ENCODE data around the gene RABL6. TPM values are rescaled to one million over a fixed set of nuclear protein-coding genes. Genes with fewer than 3 reads are reported as not detected.
A peak's percentile ranks its signal among the peaks of the same experiment; 100 is the strongest.
"Not testable (repeated sequence)": the region's sequence is repeated elsewhere in the genome, so short reads cannot be mapped to it uniquely, and the experiment has no call there.

RABL6 gene
- total and polyA plus RNA-seq, 4 donors = 34.8 to 93.5 (median 67.7) TPM

- Histone ChIP-seq H3K4me1 (ENCODE audit: control insufficient read depth, insufficient read depth, low read length) (peaks cover 15% of the 10 kb centered on the region), H3K4me3 (ENCODE audit: low read depth, low read length) (no peak overlapping the region), H3K9me3 (ENCODE audit: control insufficient read depth, insufficient read depth, low read length) (no peaks in the 10 kb centered on the region), H3K27me3 (ENCODE audit: control insufficient read depth, insufficient read depth, low read length) (peaks cover 11% of the 10 kb centered on the region), H3K36me3 (ENCODE audit: control insufficient read depth, insufficient read depth, low read length) (no peaks in the 10 kb centered on the region), H3K27ac (ENCODE audit: low read depth, low read length) (no peak overlapping the region)
- 20% methylated on average over 20 of the region's 37 CpGs for WGBS (ENCODE audit: insufficient coverage)
- DNase-seq (ENCODE audit: low read depth in 4 of 6, low spot score in 6 of 6) = peak in 2 of 6 donors; percentile 48 to 52
Measured at GRCh38 chr9:136762915-136763648, 44.7 kb upstream of the RABL6 start.

GRCh38 chr9:136763649-136764035 lies 44.1 kb upstream of the RABL6 start:
- no peak for DNase-seq (ENCODE audit: low read depth in 4 of 6, low spot score in 6 of 6)
- H3K27ac ChIP-seq (ENCODE audit: low read depth, low read length) = no peak overlapping the region
- no peak overlapping the region for H3K4me3 ChIP-seq (ENCODE audit: low read depth, low read length)
- peaks cover 11% of the 10 kb centered on the region for H3K27me3 ChIP-seq (ENCODE audit: control insufficient read depth, insufficient read depth, low read length)
- H3K9me3 ChIP-seq (ENCODE audit: control insufficient read depth, insufficient read depth, low read length) = no peaks in the 10 kb centered on the region
- H3K4me1 ChIP-seq (ENCODE audit: control insufficient read depth, insufficient read depth, low read length) = peaks cover 10% of the 10 kb centered on the region
- WGBS (ENCODE audit: insufficient coverage) = 79% methylated on average over 14 of the region's 14 CpGs
- H3K36me3 ChIP-seq (ENCODE audit: control insufficient read depth, insufficient read depth, low read length) = no peaks in the 10 kb centered on the region

GRCh38 chr9:136764301-136764891 lies 43.4 kb upstream of the RABL6 start, which contains the start of gene LCN15:
Gene LCN15 (minus strand): TSS chr9:136764518. CDS start chr9:136764488, 30 bp downstream.
- H3K27me3 ChIP-seq (ENCODE audit: control insufficient read depth, insufficient read depth, low read length) = peaks cover 11% of the 10 kb centered on the region
- H3K4me1 ChIP-seq (ENCODE audit: control insufficient read depth, insufficient read depth, low read length) = peaks cover 10% of the 10 kb centered on the region
- WGBS (ENCODE audit: insufficient coverage) = 70% methylated on average over 14 of the region's 14 CpGs
- no peaks in the 10 kb centered on the region for H3K9me3 ChIP-seq (ENCODE audit: control insufficient read depth, insufficient read depth, low read length)
- H3K27ac ChIP-seq (ENCODE audit: low read depth, low read length) = no peak within 1 kb of the TSS
- no peak within 1 kb of the TSS for H3K4me3 ChIP-seq (ENCODE audit: low read depth, low read length)
- no peak for DNase-seq (ENCODE audit: low read depth in 4 of 6, low spot score in 6 of 6)
- no peaks in the 10 kb centered on the region for H3K36me3 ChIP-seq (ENCODE audit: control insufficient read depth, insufficient read depth, low read length)

- 90% methylated on average over 11 of the region's 14 CpGs for WGBS (ENCODE audit: insufficient coverage)
- Histone ChIP-seq H3K9me3 (ENCODE audit: control insufficient read depth, insufficient read depth, low read length) (no peaks in the 10 kb centered on the region), H3K4me3 (ENCODE audit: low read depth, low read length) (no peak overlapping the region), H3K36me3 (ENCODE audit: control insufficient read depth, insufficient read depth, low read length) (no peaks in the 10 kb centered on the region), H3K27ac (ENCODE audit: low read depth, low read length) (no peak overlapping the region), H3K27me3 (ENCODE audit: control insufficient read depth, insufficient read depth, low read length) (peaks cover 11% of the 10 kb centered on the region), H3K4me1 (ENCODE audit: control insufficient read depth, insufficient read depth, low read length) (peaks cover 14% of the 10 kb centered on the region)
- DNase-seq (ENCODE audit: low read depth in 4 of 6, low spot score in 6 of 6) = no peak
Measured at GRCh38 chr9:136765041-136765440, 42.7 kb upstream of the RABL6 start.

GRCh38 chr9:136765745-136766409 lies 41.9 kb upstream of the RABL6 start:
- not testable (repeated sequence) for H3K27ac ChIP-seq (ENCODE audit: low read depth, low read length); H3K4me3 ChIP-seq (ENCODE audit: low read depth, low read length); DNase-seq (ENCODE audit: low read depth in 4 of 6, low spot score in 6 of 6); H3K9me3 ChIP-seq (ENCODE audit: control insufficient read depth, insufficient read depth, low read length); H3K36me3 ChIP-seq (ENCODE audit: control insufficient read depth, insufficient read depth, low read length)
- peaks cover 11% of the 10 kb centered on the region for H3K27me3 ChIP-seq (ENCODE audit: control insufficient read depth, insufficient read depth, low read length)
- whole genome bisulfite sequencing (ENCODE audit: insufficient coverage) = 79% methylated on average over 7 of the region's 14 CpGs
- peaks cover 12% of the 10 kb centered on the region for H3K4me1 ChIP-seq (ENCODE audit: control insufficient read depth, insufficient read depth, low read length)

GRCh38 chr9:136766410-136767120 lies 41.2 kb upstream of the RABL6 start:
- not testable (repeated sequence) for H3K4me1 ChIP-seq (ENCODE audit: control insufficient read depth, insufficient read depth, low read length); H3K9me3 ChIP-seq (ENCODE audit: control insufficient read depth, insufficient read depth, low read length); H3K27ac ChIP-seq (ENCODE audit: low read depth, low read length); H3K4me3 ChIP-seq (ENCODE audit: low read depth, low read length); H3K36me3 ChIP-seq (ENCODE audit: control insufficient read depth, insufficient read depth, low read length)
- H3K27me3 ChIP-seq (ENCODE audit: control insufficient read depth, insufficient read depth, low read length) = peaks cover 11% of the 10 kb centered on the region
- DNase-seq (ENCODE audit: low read depth in 4 of 6, low spot score in 6 of 6) = peak in 2 of 6 donors; percentile 34 to 71
- 50% methylated on average over 11 of the region's 18 CpGs for WGBS (ENCODE audit: insufficient coverage)

GRCh38 chr9:136769710-136770191 lies 38.0 kb upstream of the RABL6 start:
- Histone ChIP-seq H3K27ac (ENCODE audit: low read depth, low read length) (no peak overlapping the region), H3K4me1 (ENCODE audit: control insufficient read depth, insufficient read depth, low read length) (peaks cover 3% of the 10 kb centered on the region), H3K4me3 (ENCODE audit: low read depth, low read length) (no peak overlapping the region), H3K27me3 (ENCODE audit: control insufficient read depth, insufficient read depth, low read length) (peaks cover 3% of the 10 kb centered on the region), H3K9me3 (ENCODE audit: control insufficient read depth, insufficient read depth, low read length) (no peaks in the 10 kb centered on the region), H3K36me3 (ENCODE audit: control insufficient read depth, insufficient read depth, low read length) (no peaks in the 10 kb centered on the region)
- 22% methylated on average over 8 of the region's 16 CpGs for WGBS (ENCODE audit: insufficient coverage)
- DNase-seq (ENCODE audit: low read depth in 4 of 6, low spot score in 6 of 6) = no peak

- H3K36me3 ChIP-seq (ENCODE audit: control insufficient read depth, insufficient read depth, low read length) = no peaks in the 10 kb centered on the region
- H3K27me3 ChIP-seq (ENCODE audit: control insufficient read depth, insufficient read depth, low read length) = peaks cover 3% of the 10 kb centered on the region
- peaks cover 3% of the 10 kb centered on the region for H3K4me1 ChIP-seq (ENCODE audit: control insufficient read depth, insufficient read depth, low read length)
- WGBS (ENCODE audit: insufficient coverage) = no CpG with 5 or more reads among the region's 3 CpGs
- no peak for DNase-seq (ENCODE audit: low read depth in 4 of 6, low spot score in 6 of 6)
- no peak overlapping the region for H3K4me3 ChIP-seq (ENCODE audit: low read depth, low read length)
- H3K27ac ChIP-seq (ENCODE audit: low read depth, low read length) = no peak overlapping the region
- H3K9me3 ChIP-seq (ENCODE audit: control insufficient read depth, insufficient read depth, low read length) = no peaks in the 10 kb centered on the region
Measured at GRCh38 chr9:136771907-136772415, 35.8 kb upstream of the RABL6 start.

- H3K36me3 ChIP-seq (ENCODE audit: control insufficient read depth, insufficient read depth, low read length) = no peaks in the 10 kb centered on the region
- no peak overlapping the region for H3K27ac ChIP-seq (ENCODE audit: low read depth, low read length)
- peaks cover 3% of the 10 kb centered on the region for H3K4me1 ChIP-seq (ENCODE audit: control insufficient read depth, insufficient read depth, low read length)
- H3K27me3 ChIP-seq (ENCODE audit: control insufficient read depth, insufficient read depth, low read length) = peaks cover 3% of the 10 kb centered on the region
- DNase-seq (ENCODE audit: low read depth in 4 of 6, low spot score in 6 of 6) = peak in 1 of 6 donors; percentile 58
- H3K4me3 ChIP-seq (ENCODE audit: low read depth, low read length) = no peak overlapping the region
- no peaks in the 10 kb centered on the region for H3K9me3 ChIP-seq (ENCODE audit: control insufficient read depth, insufficient read depth, low read length)
- WGBS (ENCODE audit: insufficient coverage) = 87% methylated on average over 5 of the region's 7 CpGs
Measured at GRCh38 chr9:136773386-136774044, 34.2 kb upstream of the RABL6 start.
